Right renal cortex interstitium (tissue), 3 donors: ENCODE measurements around the gene NSMCE1. TPM values are rescaled to one million over a fixed set of nuclear protein-coding genes. Genes with fewer than 3 reads are reported as not detected.

Source experiments
- DNase-seq, 3 donors: peaks; one replicate each; pipeline ENCODE4 v3.0.0-alpha.2; 2013; ENCODE audit warnings: low read depth in 3 of 3, low spot score in 2 of 3
- polyA plus RNA-seq, 3 donors: library from polyadenylated mRNA; unstranded; fragments of 120-200 nt; gene quantifications; one replicate each; pipeline ENCODE4 v1.2.1, GENCODE V29; 2013; ENCODE audit not compliant: insufficient read length in 3 of 3

NSMCE1 gene
- polyA plus RNA-seq, 3 donors: 83.3 to 97.9 (median 94.8) TPM

- no peak for DNase-seq
Observed at GRCh38 chr16:27232901-27233625, 35.5 kb downstream of the NSMCE1 start.

GRCh38 chr16:27232061-27232900, 36.3 kb downstream of the NSMCE1 start:
- DNase-seq: no peak

GRCh38 chr16:27231692-27232060, 36.9 kb downstream of the NSMCE1 start:
- DNase-seq: no peak

GRCh38 chr16:27230562-27231001, 38.0 kb downstream of the NSMCE1 start:
- no peak for DNase-seq

GRCh38 chr16:27229891-27230470, 38.6 kb downstream of the NSMCE1 start:
- no peak for DNase-seq

- peak in 1 of 3 donors; percentile 57 for DNase-seq
Observed at GRCh38 chr16:27228621-27229501, 39.7 kb downstream of the NSMCE1 start.

- no peak for DNase-seq
Observed at GRCh38 chr16:27228045-27228444, 40.5 kb downstream of the NSMCE1 start.

- no peak for DNase-seq
Observed at GRCh38 chr16:27226976-27227705, 41.4 kb downstream of the NSMCE1 start.

- DNase-seq: no peak
Observed at GRCh38 chr16:27226476-27226875, 42.1 kb downstream of the NSMCE1 start.

- no peak for DNase-seq
Observed at GRCh38 chr16:27225536-27226360, 42.8 kb downstream of the NSMCE1 start.

GRCh38 chr16:27224741-27225300, 43.8 kb downstream of the NSMCE1 start:
- DNase-seq: no peak

- no peak for DNase-seq
Observed at GRCh38 chr16:27224271-27224737, 44.3 kb downstream of the NSMCE1 start.

- no peak for DNase-seq
Observed at GRCh38 chr16:27223701-27224100, 44.9 kb downstream of the NSMCE1 start.

- no peak for DNase-seq
Observed at GRCh38 chr16:27223226-27223610, 45.4 kb downstream of the NSMCE1 start.

GRCh38 chr16:27222249-27223225, 46.0 kb downstream of the NSMCE1 start:
- no peak for DNase-seq

GRCh38 chr16:27221576-27222248, 46.9 kb downstream of the NSMCE1 start:
- no peak for DNase-seq

- no peak for DNase-seq
Observed at GRCh38 chr16:27220991-27221390, 47.6 kb downstream of the NSMCE1 start.
